Frontal cortex (tissue), 4 donors: ENCODE results near the gene GAB1. TPM values are rescaled to one million over a fixed set of nuclear protein-coding genes. Genes with fewer than 3 reads are reported as not detected.

ENCODE experiments used
- DNase-seq, 2 donors: peaks; one replicate each; pipeline ENCODE4 v3.0.0; 2012; ENCODE audit warnings: low spot score in 2 of 2
- FAIRE-seq: peaks from 2 replicates; lab custom pipeline; 2012; peaks lifted over from hg19 to GRCh38; lab: Jason Lieb, UNC
- total RNA-seq: library from RNA; depleted of rRNA; stranded (reverse); fragments of >200 nt; gene quantifications from one replicate; pipeline ENCODE4 v1.2.3, GENCODE V29; 2014
- donor health status: control.
- donor health status: control.
- donor health status: control.

The GAB1 gene
- total RNA-seq, 1 donor from 2014 or later, result 15.5 TPM

DNA sequence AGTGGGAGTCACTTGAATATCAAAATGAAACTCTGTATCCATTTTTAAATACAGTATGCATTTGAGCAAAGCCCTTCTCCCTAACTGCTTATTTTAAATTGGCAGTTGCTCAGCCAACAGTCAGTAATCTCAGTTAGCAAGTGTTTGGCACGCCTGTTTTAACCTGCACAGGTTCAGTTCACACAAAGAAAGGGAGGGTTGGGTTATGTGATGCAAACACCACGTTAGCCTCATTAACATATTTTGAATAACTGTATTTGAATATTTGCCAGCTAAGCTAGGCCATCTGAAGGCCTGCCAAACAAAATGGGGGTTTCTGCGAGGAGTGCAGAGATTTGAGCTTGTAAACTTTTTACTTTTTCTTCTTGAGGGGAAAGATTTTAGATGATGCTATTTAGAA lies 19.8 kb downstream of the GAB1 start:
- FAIRE-seq (no peak), DNase-seq (no peak)

GRCh38 chr4:143357161-143357845 lies 20.6 kb downstream of the GAB1 start:
- no peak for DNase-seq
- FAIRE-seq, result no peak

GRCh38 chr4:143358419-143358818 lies 21.7 kb downstream of the GAB1 start:
- no peak for FAIRE-seq
- DNase-seq, result no peak

DNA sequence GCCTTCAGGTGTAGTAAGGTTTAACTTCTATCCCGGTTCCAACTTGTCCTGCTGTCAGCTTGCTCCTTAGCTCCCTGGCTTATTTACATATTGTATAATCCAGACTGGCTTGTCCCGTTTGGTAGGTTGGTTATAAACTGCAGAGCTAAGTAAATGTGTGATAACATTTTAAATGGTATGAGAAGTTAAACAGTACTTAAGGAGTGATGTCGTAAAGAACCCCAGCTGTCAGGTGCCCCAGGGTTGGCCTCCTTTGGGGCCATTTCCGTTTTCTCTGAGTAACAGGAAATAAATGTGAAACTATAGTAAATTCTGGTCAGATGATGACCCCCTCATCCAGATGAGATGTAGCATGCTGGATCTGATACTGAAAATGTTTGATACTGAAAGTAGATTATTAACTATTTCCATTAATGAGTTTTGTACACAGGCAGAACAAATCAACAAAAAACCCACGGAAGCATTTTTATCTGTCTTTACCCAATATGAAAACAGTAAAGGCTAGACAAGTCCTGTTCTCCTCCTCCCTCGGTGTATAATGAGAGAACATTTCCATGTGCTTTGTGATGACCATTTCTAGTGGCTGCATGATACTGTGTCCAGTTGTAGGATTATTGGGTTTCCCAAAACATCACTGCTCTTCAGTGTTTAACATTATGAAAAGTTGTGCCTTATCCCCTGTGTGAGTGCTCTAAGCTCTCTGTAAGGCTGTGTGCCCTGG lies 22.4 kb downstream of the GAB1 start:
- no peak for FAIRE-seq
- no peak for DNase-seq

GRCh38 chr4:143359644-143360193 lies 23.0 kb downstream of the GAB1 start:
- FAIRE-seq, result no peak
- no peak for DNase-seq

DNA sequence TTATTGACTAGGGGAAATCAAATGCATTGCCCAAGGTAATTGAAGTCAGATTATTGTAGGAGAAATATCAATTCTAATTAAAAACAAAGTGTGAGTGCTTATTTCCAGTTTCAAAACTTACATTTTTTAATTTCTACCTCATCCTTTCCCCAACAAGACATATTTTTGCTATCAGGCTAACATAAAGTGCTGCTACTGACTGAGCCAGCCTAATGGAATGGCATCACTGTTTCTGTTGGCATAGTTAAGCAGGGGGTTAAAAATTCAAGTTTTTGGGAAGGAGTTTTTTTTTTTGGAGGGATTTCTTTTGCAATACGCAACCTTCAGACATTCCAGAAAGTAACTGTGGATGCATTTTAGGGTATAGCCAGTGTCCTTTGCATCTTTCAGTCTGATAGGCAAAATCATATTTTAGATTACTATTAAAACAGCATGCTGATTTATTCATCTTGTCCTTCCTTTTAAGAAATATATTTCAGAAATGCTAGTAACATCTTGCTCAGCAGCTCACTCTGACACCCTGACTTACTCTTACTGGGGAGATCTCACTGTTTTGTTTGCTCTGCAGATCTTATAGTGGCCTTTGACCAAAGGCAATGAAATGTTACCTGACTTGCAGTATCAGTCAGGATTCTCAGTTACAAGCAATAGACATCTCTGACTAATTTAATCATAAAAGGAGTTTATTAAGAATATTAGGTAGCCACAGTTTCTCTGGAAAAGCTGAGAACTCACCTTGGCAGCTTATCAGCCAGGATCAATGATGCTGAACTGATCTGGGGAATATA lies 24.4 kb downstream of the GAB1 start:
- no peak for DNase-seq

DNA sequence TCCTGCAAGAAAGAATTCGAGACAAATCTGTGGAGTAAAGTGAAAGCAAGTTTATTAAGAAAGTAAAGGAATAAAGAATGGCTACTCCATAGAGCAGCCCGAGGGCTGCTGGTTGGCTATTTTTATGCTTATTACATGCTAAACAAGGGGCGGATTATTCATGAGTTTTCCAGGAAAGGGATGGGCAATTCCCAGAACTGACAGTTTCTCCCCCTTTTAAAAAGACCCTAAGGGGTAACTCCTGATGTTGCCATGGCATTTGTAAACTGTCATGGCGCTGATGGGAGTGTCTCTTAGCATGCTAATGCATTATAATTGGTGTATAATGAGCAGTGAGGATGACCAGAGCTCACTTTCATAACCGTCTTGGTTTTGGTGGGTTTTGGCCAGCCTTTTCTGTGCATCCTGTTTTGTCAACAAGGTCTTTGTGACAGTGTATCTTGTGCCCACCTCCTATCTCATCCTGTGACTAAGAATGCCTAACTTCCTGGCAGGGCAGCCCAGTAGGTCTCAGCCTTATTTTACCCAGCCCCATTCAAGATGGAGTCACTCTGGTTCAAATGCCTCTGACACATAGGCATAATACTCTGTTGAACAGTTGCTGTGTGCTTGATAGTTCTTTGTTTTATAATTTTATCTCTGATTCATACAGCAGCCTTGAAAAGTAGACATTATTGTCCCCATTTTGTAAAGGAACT lies 25.8 kb downstream of the GAB1 start:
- FAIRE-seq, result no peak

More for the DNA sequence above, 24.4 kb downstream of the GAB1 start:
- FAIRE-seq, result no peak

DNA sequence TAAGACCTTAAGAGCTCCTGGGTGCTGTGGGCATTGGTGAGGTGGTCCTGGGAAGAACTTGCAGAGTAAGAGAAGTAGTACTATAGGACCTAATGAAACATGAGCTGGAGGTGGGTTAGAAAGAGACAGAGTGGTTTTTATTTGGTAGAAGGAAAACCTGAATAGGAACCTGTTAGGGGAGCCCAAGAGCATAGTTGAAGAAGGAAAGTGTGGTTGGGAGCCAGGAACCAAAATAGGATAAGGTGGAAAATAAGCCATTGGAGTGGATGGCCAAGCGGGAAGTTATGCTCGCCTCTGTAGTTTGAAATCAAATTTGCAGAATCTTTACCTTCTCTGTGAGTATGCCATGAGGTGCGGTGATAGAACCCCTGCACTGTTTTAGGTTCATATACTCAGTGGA lies 26.7 kb downstream of the GAB1 start:
- FAIRE-seq, result no peak

More for the DNA sequence above, 25.8 kb downstream of the GAB1 start:
- no peak for DNase-seq

GRCh38 chr4:143364063-143364462 lies 27.4 kb downstream of the GAB1 start:
- FAIRE-seq, result no peak

More for the DNA sequence above, 26.7 kb downstream of the GAB1 start:
- DNase-seq, result no peak

DNA sequence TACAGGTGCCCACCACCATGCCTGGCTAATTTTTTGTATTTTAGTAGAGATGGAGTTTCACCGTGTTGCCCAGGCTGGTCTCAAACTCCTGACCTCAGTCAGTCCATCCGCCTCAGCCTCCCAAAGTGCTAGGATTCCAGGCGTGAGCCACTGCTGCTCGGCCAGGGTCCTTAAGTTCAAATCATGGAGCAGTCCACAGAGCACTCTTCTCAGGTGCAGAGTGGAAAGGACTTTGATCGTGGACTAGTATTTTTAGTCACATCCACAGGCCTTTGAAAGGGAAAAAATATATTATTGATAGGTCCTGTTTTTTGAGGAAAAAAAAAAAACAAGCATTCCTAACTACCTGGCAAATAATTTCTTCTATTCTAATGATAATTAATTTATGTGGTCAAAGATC lies 31.2 kb downstream of the GAB1 start:
- FAIRE-seq (no peak), DNase-seq (no peak)

More at GRCh38 chr4:143364063-143364462, 27.4 kb downstream of the GAB1 start:
- no peak for DNase-seq

DNA sequence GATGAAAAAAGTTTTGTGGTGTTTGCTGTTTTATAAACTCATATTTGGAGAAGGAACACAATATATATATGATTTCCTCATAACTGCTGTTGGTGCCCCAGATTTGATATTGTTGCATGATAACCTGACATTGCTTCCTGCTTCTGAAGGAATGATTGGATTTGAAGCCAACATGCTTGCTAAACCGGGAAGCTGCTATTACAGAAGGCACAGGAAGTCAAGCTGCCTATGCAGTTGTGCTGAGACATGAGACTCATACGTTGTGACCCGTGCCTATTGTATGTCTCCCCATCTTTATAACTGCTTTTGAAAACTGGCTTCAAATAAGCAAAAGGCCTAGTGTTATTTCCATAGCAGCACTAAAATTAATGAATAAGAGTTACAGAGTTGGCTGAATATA lies 32.9 kb downstream of the GAB1 start:
- FAIRE-seq, result no peak
- no peak for DNase-seq

- no peak for DNase-seq
- FAIRE-seq, result no peak
These were observed 35.6 kb downstream of the GAB1 start for GRCh38 chr4:143372093-143372915.

DNA sequence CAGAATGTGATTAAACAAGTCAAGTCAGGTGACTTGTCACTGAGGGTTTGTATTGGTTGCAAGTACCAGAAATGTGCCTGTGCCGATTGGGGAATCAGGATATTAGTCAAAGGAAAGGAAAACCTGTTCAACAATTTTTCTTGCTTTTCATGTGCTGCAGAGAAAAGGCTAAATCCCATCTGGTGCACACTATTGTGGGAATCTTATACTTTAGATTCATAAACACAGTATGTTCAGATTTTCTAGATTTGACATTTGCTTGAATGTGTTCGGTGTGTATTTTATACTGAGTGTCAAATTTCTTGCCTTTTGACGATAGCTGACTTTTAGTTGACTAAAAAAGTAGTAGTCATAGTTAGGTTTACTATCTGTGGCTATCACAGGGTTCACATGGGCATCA lies 37.6 kb downstream of the GAB1 start:
- no peak for FAIRE-seq
- DNase-seq, result no peak

- no peak for DNase-seq
- FAIRE-seq, result no peak
These were observed 38.1 kb downstream of the GAB1 start for GRCh38 chr4:143374771-143375170.

DNA sequence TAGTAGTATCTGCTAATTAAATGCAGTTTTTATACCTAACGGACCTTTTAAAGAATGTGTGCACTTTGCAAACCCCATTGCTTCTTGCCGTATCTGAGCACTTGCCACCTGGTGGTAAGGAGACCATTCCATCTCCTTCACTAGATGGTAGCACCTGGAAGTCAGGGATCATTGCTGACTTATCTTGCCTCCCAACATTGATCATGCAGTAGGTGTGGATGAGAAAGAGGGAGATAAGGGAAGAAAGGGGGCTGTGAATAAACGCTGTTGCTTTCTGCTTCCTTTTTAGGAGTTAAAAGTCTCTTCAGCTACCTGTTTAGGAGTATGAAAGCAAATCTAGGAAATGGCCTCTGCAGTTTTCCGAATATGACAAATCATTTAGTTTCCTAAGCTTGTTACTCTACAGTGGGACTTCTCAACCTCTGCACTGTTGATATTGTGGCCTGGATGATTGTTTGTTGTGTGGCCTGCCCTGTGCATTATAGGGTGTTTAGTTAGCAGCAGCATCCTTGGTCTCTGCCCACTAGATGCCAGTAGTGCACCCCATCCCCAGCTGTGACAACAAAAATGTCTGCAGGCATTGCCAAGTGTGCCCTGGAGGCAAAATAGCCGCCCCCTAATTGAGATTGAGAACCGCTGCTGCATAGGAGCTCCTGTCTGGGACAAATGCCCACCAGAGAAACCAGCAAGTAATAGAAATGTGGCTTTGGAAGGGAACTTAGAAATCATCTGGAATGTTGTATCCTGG lies 38.8 kb downstream of the GAB1 start:
- DNase-seq (no peak), FAIRE-seq (no peak)

DNA sequence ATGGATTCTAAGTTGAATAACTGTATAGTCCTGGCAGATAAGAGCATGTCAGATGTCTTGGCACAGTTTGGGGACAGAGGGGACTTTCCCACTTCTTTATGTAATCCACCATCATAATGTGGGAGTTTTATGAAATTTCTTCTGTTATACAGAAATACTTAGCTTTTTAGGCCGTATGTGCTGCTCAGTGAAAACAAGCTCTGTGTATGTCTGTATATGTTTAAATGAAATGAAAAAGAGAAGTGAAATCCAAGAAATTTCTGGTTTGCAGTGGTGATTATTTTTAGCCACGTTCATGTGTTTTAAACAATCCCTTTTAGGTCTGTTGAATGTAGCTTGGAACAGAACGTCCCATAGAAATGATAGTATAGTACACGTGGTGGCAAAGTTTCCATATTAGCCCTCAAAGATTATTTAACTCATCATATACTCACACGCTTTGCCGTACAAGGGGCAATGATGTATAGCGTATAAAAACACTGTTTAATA lies 41.0 kb downstream of the GAB1 start:
- no peak for DNase-seq
- no peak for FAIRE-seq

DNA sequence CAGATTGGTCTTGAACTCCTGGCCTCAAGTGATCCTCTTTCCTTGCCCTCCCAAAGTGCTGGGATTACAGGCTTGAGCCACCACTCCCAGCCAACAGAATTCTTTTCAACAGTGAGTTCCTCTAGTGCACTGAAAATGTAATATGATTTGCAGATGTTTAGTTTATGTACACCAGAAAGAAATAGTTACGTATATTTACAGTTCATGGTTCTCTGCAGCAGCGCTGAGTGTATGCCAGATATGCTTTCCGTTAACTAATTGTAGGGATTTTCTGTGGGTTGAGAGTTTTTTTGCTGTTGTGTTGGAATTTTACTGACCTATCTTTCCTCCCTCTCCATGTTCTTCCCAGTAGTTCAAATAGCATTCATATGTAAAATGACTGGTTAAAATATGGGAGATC lies 44.0 kb downstream of the GAB1 start:
- FAIRE-seq (no peak), DNase-seq (no peak)
